GM12865 (cell line): ENCODE data around the gene TCERG1L.

Source experiments
- DNase-seq: peaks from one replicate; pipeline ENCODE4 v3.0.0; 2010; ENCODE audit warnings: low read depth
- H3K4me3 ChIP-seq: 2 replicates; pipeline ENCODE4 v1.5.1; 2011; ENCODE audit warnings: mild to moderate bottlenecking, low read depth, low read length, control low read depth
- CTCF ChIP-seq: IDR thresholded peaks from 2 replicates; pipeline ENCODE4 v1.5.1; 2011; ENCODE audit warnings: low read length, control low read depth, low read depth, inconsistent platforms; ENCODE audit not compliant: insufficient read depth; ENCODE audit errors: missing control alignments

The TCERG1L gene

GRCh38 chr10:131311661-131312477 lies at the start of gene TCERG1L:
Gene TCERG1L, minus strand, starts transcription at chr10:131311721. Its CDS starts 86 bp downstream, at chr10:131311635.
- DNase-seq, result no peak
- no peak within 1 kb of the TSS for H3K4me3 ChIP-seq
- no peak for TF ChIP-seq CTCF

GRCh38 chr10:131358741-131359442 lies 47.4 kb upstream of the TCERG1L start:
- no peak for DNase-seq
- TF ChIP-seq CTCF, result no peak
- H3K4me3 ChIP-seq, result no peak overlapping the region

GRCh38 chr10:131356442-131356841 lies 44.9 kb upstream of the TCERG1L start:
- TF ChIP-seq CTCF, result no peak
- no peak overlapping the region for H3K4me3 ChIP-seq
- no peak for DNase-seq

GRCh38 chr10:131355881-131356280 lies 44.4 kb upstream of the TCERG1L start:
- TF ChIP-seq CTCF, result no peak
- DNase-seq, result no peak
- no peak overlapping the region for H3K4me3 ChIP-seq

GRCh38 chr10:131355056-131355455 lies 43.5 kb upstream of the TCERG1L start:
- TF ChIP-seq CTCF, result no peak
- H3K4me3 ChIP-seq, result no peak overlapping the region
- no peak for DNase-seq

- no peak overlapping the region for H3K4me3 ChIP-seq
- no peak for TF ChIP-seq CTCF
- DNase-seq, result no peak
These were observed 42.9 kb upstream of the TCERG1L start for GRCh38 chr10:131354380-131354779.
